GOT3 (cell line): Measurements from ENCODE around the gene KCNAB2.

Experiments used
- DNase-seq: peaks from one replicate; lab custom pipeline; 2025; ENCODE audit warnings: mixed read lengths; lab: John Stamatoyannopoulos, UW

Gene KCNAB2

DNA sequence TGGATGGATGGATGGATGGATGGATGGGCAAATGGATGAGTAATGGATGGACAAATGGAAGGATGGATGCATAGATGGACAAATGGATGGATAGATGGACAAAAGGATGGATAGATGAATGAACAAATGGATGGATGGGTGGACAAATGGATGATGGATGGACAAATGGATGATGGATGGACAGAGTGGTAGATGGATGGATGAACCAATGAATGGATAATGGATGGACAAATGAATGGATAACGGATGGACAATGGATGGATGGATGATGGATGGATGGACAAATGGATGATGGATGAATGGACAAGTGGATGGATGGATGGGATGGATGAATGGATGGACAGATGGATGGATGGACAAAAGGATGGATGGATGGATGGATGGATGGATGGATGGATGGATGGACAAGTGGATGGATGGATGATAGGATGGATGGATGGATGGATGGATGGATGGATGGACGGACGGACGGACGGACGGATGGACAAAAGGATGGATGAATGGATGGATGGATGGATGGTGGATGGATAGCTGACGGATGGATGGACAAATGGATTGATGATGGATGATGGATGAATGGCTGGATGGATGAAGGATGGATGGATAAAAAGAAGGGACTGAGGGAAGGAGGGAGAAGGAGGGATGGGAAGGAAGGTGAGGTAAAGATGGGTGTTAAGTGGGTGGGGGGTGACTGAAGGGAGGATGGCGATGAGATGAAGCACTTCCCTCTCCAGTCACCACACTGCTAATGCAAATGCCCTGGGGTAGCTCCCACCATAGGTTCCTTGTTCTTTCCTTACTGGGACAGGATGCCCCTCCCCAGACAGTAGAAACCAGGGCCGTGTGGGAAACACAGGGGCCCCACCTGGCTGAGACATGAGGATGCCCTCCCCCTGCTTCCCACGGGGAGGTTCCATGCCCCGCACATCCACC, 104.6 kb downstream of the KCNAB2 start:
- DNase-seq: no peak
